ENCODE measurements around the gene GATB.

The GATB gene

DNA sequence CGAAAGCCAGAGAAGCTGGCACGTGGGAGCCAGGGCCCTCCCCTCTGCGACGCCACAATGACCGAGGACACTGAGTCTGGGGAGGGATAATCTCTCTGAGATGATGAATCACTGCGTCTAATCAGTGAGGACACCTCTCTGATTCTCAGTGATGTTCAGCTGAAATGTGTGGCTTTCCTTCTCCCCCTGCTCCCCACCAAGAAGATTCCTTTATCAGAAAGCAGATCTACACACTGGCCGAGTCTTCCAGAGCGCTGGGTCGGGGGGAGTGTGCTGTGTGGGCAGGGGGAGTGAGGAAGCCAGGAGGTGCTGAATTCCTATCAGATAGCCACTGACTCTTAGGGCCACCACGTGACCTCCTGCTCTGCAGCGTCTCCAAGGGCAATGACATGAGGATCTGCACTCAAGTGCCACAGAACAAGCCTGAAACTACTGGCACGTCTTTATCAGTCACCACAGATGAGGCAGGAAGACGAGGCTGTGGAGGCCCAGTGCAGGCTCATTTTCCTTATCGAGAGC, 89.2 kb downstream of the GATB start:
- no peak for DNase-seq

DNA sequence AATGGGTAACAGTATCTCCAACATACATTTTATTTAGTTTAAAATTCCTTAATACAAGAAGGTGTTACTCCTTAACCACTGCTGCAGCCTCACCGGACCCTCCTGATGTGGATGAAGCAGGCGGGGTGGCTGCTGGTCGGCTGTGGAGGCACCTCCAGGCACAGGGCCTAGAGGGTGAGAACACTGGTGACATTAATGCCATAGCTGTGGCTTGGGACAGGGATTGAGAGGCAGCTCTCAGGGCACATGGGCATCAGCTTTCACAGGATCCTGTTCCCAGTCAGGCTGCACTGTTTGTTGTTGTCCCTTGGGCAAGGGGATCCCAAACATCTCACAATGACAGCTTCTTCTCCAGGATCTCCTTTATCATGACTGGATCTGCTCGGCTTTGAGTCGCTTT, 90.0 kb downstream of the GATB start:
- DNase-seq, result no peak

DNA sequence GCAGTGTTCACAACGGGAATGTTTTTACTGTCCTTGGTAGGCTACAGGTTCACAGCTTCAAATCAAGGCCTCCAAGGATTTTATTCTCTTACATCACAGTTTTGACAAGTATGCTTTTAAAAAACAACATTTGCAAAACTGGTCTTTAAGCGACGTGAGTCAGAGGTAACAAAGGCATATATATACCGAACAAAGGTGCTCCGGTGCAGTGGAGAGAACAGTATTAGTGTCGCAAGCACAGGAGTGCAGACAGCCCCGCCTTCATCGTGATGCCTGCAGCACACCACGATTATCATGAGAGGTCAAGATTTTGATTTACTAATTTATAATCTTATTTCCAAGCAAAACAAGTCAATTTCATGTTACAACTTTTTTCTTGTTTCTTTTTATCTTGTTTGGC, 90.8 kb downstream of the GATB start:
- no peak for DNase-seq

DNA sequence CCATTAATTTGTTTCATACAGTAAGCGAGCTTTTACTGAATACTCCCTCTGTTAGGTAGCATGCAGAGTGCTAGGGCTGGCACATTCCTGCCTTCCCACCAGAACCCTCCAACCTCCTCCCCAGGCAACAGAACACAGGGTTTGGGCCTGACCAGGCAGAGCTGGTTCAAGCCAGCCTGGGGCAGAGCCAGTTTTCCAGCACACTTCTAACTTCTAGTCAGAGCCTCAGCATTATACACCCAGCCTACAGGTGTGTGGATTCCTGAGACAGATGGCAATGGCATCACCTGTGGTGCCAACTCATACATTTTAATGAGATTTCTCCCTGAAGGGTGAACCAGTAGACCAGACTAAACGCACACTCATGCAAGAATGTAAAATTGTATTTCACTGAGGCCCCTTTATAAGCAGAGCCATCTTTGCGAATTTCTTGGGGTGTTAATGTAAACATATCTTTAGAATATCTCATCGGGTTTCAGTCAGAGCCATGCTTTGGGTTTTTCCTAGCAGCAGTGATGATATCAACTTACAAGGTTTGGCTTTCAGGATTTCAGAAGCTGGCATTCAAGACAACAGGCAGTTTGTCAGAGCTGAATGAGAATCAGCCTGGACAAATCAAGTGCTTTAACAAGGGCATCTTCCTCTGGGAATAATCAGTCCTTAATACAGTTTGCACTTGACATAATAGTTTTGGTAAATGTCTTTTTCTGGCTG, 92.0 kb downstream of the GATB start:
- DNase-seq, result no peak

DNA sequence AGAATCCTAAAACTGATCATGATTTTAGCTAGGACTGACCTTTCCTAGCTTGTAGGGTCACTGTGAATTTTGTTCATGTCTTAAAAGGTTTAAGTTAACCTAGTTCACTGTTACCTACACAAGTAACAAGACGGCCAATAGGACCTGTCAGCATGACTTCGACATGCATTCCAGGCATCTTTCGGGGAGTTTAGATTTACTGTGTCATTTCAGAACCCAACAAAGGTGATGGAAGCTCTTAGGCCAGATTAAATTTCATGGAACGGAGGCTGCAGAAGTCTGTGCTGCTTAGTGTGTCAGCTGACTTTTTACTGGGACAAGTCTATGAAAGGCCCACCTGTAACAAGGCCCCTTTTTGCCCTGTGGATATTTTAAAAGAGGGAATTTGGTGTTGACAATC, 93.1 kb downstream of the GATB start:
- DNase-seq, result no peak

DNA sequence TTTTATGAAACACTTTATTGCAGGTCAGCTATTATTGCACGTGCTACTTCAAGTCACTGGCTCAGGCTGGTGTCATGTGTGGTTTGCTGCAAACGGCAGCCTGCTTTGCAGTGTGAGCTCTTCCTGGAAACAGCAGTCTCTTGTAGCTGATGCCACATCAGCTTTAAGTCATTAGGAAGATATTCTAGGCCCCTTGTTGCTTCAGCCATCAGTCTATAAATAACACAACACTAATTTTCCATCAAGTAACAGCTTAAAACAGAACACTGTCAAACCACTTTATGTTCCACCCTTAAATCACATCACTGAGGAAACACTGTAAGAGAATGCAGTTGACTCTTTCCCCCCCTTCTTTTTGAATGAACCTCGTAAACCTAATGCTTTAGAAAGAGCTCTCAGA, 93.8 kb downstream of the GATB start:
- DNase-seq, result no peak

DNA sequence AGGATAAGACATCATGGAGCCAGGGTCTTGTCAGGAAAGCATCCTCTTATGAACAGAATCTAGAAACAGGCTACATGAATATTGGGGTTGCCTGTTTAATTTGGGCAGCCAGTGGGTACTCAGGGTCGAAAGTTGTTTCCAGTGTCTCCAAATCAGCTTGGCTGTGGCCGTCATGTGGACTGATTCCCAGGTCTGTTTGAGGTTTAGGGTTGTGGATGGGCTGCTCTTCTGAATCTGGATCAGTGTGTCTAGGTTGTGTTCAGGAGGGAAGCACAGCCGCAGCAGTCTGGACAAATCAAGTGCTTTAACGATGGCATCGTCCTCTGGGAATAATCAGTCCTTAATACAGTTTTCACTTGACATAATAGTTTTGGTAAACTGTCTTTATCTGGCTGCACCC, 94.3 kb downstream of the GATB start:
- DNase-seq, result no peak

DNA sequence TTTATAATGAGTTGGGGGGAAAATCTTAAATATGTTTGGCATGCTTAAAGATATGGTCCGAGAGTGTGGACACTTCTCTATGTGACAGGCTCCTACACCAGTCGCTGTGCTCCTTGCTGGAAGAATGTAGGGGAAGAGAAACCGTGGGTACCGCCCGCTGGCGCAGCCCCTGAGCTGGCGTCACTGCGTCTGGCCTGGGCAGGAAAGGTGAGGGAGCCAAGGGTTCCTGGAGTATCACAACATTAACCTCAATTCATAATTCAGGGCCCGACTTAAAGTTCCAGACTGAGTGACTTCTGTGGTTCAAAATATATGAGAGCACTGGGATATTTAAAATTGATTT, 95.1 kb downstream of the GATB start:
- DNase-seq, result no peak

DNA sequence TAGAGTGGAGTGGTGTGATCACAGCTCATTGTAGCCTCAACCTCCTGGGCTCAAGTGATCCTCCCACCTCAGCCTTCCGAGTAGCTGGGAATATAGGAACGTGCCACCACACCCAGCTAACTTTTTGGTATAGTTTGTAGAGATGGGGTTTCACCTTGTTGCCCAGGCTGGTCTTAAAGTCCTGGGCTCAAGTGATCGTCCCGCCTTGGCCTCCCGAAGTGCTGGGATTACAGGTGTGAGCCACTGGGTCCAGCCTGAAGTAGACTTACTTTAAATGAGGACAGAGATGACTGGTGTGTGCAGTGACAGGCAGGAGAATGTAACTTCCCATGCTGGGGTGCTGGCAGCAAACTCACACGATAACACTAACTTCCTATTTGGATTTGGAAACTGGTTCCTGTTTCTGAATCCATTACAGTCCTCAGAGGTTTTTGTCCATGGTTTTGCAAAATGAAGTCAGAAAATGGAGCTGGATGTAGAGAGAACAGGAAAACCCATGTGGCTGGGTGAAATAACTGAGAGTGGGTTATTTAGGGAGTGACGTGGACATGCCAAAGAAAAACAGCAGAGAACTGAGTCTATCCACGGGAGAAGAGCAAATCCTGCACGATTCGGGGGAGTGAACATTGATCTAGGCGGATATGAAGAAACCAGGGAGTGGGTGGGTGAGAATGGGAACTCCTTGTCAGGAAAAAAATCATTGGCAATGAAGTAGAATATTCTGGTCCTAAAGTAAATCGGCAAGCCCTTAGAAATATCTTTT, 95.6 kb downstream of the GATB start:
- DNase-seq, result no peak

DNA sequence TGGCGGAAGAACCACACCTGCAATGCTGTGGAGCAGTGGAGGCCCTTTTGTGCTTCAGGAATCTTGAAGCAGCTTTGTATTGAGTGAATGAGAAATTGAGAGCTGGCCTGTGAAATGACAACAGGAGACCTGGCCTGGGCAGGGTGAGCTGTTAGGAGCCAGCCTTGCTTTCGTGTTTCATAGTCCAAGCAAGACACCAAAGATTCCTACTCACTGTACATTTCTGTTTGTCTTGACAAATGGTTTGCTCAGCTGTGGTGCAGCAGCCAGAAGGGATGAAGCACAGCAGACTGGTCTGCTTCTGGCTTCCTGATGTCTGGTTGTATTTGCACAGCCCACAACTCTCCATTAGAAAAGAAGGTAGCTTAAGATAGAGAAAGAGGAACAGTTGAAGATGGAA, 96.5 kb downstream of the GATB start:
- DNase-seq, result no peak

DNA sequence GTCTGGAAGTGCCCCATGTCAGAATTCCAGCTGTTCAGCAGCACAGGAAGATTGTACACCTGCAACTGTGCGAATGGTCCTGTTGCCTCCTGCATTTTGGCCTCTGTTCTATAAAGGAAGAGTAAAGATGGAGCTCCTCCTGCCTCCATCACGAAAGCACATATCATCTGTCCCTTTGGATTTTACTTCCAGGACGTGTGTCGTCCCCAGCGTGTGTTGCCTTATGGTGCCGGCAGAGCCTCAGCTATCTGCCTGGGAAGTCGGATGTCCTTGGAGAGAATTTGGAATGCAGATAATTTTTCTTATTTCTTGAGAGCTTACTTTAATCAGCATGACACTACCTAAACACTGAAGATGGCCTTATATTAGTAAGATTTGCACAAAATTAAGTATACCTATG, 97.7 kb downstream of the GATB start:
- DNase-seq, result no peak

DNA sequence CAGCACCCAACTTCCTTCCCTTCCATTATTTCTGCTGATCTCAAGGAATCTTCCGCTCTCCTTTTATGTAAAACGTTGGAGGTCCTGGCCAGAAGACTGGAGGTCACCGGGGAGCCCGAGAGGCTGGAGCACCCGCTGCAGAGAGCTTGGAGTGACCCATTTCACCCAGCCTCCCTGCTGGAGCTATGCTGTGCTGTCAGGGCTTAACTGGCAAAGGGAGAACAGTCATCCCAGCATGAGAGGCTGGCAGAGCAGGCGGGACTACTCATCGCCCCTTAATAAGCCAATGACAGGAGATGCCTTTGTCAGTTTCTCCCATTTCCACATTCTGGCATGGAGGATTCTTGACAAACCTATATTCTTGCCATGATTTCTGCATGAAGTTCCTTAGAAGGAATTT, 98.9 kb downstream of the GATB start:
- DNase-seq, result no peak

DNA sequence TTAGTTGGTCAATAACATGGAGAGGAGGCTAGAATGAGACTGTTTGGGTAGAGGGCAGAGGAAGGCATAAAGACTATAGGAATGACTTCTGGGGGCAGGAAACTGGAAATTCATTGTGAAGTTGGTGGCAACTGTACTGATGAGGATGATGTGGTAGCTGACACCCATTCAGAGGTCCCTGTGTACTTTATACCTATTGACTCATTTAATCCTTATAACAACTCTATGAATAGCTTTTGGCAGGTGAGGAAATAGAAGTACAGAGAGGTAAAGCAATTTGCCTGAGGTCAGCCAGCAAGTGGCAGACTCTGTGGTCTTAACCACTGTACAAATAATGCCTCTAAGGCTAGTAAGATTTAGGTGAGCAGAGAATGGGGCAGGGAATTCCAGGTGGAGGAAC, 100.1 kb downstream of the GATB start:
- DNase-seq, result no peak

DNA sequence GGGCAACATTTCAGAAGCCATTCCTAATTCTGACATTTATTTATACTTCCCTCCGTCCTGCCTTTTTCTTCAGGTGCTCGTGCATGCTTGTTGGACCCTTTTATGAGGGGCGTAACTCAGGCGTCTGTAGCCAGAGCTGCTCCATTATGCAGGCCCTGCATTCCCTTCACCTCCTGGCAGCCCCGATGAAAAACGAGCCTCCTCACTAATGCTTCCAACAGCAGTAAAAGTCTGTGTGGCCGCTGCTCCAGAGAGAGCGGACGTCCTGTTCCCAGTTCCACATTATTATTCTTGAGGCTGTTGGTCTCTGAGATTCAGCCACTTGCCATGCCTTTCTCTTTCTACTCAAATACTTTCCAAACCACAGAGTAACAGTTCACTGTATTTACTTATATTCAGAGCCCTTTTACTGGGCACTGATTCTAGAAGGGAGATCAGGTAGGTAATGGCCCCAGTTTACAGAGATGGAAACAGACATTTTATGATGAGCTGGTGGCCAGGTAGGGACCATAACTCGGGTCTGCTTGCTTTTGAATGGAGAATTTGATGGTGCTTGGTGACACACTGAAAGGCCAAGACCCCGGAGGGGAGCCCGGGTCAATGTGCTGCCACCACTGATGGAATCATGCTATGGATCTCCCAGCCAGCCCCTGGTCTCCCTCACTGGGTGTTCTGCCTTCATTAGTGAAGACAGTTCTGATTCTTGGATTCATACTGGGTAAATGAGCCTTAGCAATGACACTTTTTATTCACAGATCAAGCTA, 101.0 kb downstream of the GATB start:
- no peak for DNase-seq

DNA sequence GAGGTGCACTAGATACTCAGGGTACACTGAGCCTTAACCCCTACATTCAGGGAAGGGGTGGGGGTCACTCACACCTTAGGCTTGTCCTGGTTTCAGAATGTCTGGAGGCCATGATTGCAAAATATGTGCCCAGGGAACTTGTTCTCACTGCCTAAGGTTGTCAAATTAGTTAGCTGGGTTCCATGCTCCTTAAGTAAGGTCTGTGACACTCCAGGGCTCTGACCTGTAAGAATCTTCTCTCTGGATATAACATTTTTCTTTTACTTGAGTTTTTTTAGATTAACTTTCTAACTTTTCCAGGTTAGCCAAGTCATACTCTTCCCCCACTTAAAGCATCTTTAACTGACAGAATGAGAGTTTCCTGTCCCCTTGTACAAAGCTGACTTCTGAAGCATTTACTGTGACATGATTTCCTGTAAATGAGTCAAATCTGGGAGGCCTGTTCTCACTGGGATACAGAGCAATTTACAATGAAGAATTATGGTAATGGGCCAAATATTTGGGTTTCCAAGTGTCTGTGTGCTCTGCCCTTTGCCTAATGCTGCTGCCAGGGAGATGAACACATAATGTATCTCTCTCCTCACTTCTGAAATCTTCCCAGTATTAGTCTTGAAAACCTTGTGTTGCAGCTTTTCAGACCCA, 101.7 kb downstream of the GATB start:
- no peak for DNase-seq

DNA sequence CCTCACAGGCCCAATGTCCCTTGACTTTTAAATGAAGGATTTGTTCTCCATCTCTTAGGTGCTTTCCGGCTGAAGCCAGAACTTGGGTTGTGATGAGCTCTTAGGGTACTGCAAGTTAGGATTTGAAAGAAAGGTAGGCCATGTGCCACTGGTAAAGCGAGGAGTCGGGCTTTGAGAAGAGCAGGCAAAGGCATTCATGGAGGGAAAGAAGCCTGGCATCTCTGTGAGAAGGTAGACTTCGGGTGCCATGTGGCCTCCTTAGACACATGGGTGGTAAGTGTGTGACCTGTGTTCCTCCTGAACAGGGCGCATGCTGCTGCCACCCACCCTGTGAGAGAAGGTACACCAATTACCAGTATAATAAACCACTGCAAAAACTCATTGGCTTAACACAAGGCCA, 102.9 kb downstream of the GATB start:
- DNase-seq, result no peak

DNA sequence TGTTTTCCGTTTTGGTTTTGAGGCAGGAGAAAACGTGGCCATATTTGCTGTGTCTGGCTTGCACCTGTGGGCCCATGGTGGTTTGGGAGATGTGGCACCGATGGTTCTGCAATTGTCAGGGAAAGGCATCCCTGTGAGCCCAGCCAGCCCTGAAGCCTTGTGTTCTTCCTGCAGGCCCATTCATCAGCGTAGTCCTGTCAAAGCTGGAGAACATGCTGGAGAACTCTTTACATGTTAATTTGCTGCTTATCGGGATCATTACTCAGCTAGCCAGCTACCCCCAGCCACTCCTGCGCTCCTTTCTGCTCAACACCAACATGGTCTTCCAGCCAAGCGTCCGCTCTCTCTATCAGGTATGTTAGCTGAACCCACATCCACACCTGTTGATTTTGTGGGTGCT, 104.7 kb downstream of the GATB start:
- no peak for DNase-seq

DNA sequence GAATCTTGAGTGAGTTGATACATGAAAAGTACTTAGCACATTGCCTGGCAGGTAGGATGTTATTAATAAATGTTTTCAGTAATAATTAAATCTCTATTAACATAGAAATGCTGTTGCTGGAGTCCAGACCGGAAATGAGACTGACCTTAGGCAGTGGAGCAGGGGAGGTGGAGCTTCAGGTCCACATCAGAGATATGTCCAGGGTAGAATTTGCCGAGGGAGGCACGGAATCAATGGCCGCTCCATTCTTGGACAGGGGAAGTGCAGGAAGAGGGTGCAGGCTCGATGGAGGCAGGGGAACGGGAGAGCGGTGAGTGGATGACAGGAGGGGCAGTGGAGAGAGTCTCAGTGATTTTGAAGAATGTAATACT, 107.3 kb downstream of the GATB start:
- no peak for DNase-seq

DNA sequence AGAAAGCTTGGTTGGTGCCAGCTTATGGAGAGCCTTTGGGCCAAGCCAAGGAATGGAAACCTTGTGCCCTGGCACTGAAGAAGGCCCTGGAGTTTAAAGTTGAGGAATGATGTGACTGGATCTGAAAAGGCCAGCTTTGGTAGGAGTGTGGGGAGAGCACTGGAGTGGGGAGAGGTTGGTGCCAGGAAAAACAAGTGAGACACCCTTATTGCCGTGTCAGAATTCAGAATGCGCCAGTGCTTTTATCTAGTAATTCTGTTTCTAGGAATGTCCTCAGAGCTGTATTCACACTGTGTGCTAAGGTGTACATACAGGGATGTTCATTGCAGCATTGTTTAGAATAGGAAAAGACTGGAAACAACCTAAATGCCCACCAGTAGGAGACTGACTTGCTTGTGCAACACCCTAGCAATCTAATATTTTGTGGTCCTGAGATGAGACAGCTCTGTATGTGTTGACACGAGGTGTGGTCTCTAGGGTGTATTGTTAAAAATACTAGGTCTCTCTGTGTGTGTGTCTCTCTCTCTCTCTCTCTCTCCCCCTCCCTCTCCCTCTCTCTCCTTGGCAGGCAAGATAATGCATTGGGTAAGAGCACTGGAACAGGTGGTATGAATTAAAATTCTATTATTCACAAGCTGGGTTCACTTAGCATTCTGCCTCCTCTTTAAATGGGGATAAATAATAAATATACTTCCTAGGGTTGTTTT, 107.8 kb downstream of the GATB start:
- no peak for DNase-seq

DNA sequence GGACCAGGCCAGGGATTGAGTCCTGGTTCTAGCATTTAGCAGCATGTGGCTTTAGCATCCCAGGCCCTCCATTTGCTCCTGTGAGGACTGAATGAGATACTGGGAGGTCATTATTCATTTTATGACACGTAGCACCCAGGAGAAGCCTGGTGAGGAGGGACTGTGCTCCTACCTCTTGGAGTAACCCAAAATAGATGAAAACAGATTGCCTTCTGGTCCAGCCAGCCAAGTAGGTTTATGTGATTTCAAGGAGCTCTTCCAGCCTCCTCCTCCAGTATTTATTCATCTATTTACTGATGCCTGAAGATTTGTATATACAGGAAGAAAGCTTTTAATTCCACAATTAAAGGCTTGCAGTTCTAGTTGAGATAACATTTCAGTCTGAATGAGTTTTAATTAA, 109.3 kb downstream of the GATB start:
- DNase-seq, result no peak

DNA sequence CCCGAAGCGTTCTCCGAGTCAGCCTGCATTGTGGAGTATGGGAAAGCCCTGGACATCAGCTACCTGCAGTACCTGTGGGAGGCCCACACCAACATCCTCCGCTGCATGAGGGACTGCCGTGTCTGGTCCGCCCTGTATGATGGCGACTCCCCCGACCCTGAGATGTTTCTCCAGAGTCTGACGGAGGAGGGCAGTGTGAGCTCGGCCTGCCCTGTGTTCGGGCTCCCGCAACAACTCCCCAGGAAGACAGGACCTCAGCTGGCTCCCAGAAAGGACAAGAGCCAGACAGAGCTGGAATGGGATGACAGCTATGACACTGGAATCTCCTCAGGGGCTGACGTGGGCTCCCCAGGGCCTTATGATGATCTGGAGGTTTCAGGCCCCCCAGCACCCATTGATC, 111.3 kb downstream of the GATB start:
- DNase-seq, result no peak

DNA sequence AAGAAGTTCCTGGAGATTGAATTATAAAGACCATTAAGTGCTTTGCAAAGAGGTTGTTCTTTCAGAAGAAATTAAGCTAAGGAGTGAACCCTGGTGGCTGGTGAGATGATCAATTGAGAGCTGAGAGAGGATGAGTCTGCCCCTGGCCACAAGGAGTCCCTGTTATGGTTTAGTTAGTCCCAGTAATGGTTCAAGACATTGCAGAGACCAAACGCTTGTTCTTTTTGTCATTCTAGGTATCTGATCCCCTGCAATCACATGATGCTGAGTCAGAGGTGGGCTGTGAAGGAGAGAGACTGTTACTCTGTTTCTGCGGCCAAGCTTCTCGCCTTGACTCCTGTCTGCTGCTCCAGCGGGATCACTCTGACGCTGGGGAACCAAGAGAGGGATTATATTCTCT, 114.5 kb downstream of the GATB start:
- DNase-seq, result no peak

DNA sequence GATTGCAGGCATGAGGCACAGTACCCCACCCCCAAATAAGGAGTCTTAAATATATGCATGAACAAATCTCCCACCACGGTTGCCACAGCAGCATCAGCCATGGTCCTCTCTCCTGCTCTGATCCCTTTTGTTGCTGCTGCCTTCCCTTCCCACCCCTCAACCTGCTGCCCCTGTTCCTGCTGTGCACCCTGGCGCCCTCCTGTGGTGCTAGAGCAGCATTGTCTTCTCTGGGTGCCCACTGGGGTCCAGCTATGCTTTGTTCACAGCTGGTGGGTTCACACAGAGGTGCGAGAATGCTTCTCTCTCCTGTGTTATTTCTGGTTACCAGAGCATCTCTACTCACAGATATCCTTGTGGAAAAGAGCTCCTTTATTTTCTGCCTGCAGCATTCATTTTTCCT, 116.2 kb downstream of the GATB start:
- DNase-seq, result no peak
